Activated T-helper 9 cell treated with anti-CD3 and anti-CD28 coated beads, Interleukin-2, amount 50 U/mL, for 16 hours (primary cell): ENCODE results near the gene MED15.
"Not testable (repeated sequence)": the region's sequence is repeated elsewhere in the genome, so short reads cannot be mapped to it uniquely, and the experiment has no call there.

Experiments
- DNase-seq: peaks from one replicate; pipeline ENCODE4 v3.0.0-alpha.2; 2020; ENCODE audit warnings: low read depth

MED15 gene

GRCh38 chr22:20584029-20584871, 76.8 kb downstream of the MED15 start:
- no peak for DNase-seq

- DNase-seq = no peak
Measured at GRCh38 chr22:20584872-20585638, 77.6 kb downstream of the MED15 start.

- no peak for DNase-seq
Measured at GRCh38 chr22:20585639-20586402, 78.4 kb downstream of the MED15 start.

GRCh38 chr22:20586403-20586745, 79.0 kb downstream of the MED15 start:
- DNase-seq = no peak

GRCh38 chr22:20587206-20587958, 80.0 kb downstream of the MED15 start:
- no peak for DNase-seq

- DNase-seq = no peak
Measured at GRCh38 chr22:20588092-20588842, 80.9 kb downstream of the MED15 start.

GRCh38 chr22:20588843-20589581, 81.6 kb downstream of the MED15 start:
- no peak for DNase-seq

GRCh38 chr22:20589614-20590476, 82.4 kb downstream of the MED15 start:
- no peak for DNase-seq

GRCh38 chr22:20590477-20591294, 83.3 kb downstream of the MED15 start:
- no peak for DNase-seq

- DNase-seq = no peak
Measured at GRCh38 chr22:20591295-20591645, 83.9 kb downstream of the MED15 start.

- no peak for DNase-seq
Measured at GRCh38 chr22:20591660-20592310, 84.4 kb downstream of the MED15 start.

GRCh38 chr22:20594038-20594437, 86.6 kb downstream of the MED15 start:
- DNase-seq = not testable (repeated sequence)

GRCh38 chr22:20594486-20594885, 87.1 kb downstream of the MED15 start:
- DNase-seq = not testable (repeated sequence)

GRCh38 chr22:20595461-20595860, 88.1 kb downstream of the MED15 start:
- DNase-seq = no peak

GRCh38 chr22:20599117-20599516, 91.7 kb downstream of the MED15 start:
- DNase-seq = no peak

- DNase-seq = no peak
Measured at GRCh38 chr22:20600137-20600673, 92.8 kb downstream of the MED15 start.

- no peak for DNase-seq
Measured at GRCh38 chr22:20601308-20601707, 93.9 kb downstream of the MED15 start.
